Mesodermal cell (in vitro differentiated cells): ENCODE results near the gene CHST11.

Experiments used
- H3K27ac ChIP-seq: 2 replicates; pipeline ENCODE4 v1.7.0; 2013; ENCODE audit warnings: mild to moderate bottlenecking, low read depth, low read length, moderate library complexity; ENCODE audit not compliant: severe bottlenecking
- H3K36me3 ChIP-seq: 2 replicates; pipeline ENCODE4 v1.7.1; 2013; ENCODE audit warnings: mild to moderate bottlenecking, low read length, moderate library complexity; ENCODE audit not compliant: control insufficient read depth, insufficient read depth
- H3K4me1 ChIP-seq: one replicate; pipeline ENCODE4 v1.7.1; 2013; ENCODE audit warnings: mild to moderate bottlenecking, low read length; ENCODE audit not compliant: insufficient read depth, control insufficient read depth, poor library complexity, severe bottlenecking
- H3K4me3 ChIP-seq: 2 replicates; pipeline ENCODE4 v1.7.0; 2013; ENCODE audit warnings: low read length, control low read depth, mild to moderate bottlenecking; ENCODE audit not compliant: insufficient read depth, poor library complexity, severe bottlenecking; ENCODE audit errors: extremely low read depth
- H3K9me3 ChIP-seq: 2 replicates; pipeline ENCODE4 v1.7.1; 2013; ENCODE audit warnings: mild to moderate bottlenecking, low read length, moderate library complexity; ENCODE audit not compliant: control insufficient read depth
- WGBS, 2 experiments: methylation state at CpG; one replicate each; pipeline ENCODE4 v1.1.5; 2013; ENCODE audit warnings: missing lambda C conversion rate in 2 of 2; ENCODE audit not compliant: insufficient coverage in 2 of 2; 5-methylcytosine and 5-hydroxymethylcytosine counted together

The CHST11 gene

GRCh38 chr12:104599272-104600035 lies 142.7 kb downstream of the CHST11 start:
- 90 to 94% methylated on average over 11 to 13 of the region's 16 CpGs for WGBS, 2 experiments

GRCh38 chr12:104600036-104600712 lies 143.4 kb downstream of the CHST11 start:
- H3K36me3 ChIP-seq: no peaks in the 10 kb centered on the region
- H3K27ac ChIP-seq: no peak overlapping the region
- WGBS, 2 experiments: 94 to 100% methylated on average over 4 of the region's 4 CpGs
- H3K9me3 ChIP-seq: no peaks in the 10 kb centered on the region
- H3K4me1 ChIP-seq: peaks cover 24% of the 10 kb centered on the region
- no peak overlapping the region for H3K4me3 ChIP-seq

More at GRCh38 chr12:104599272-104600035, 142.7 kb downstream of the CHST11 start:
- Histone ChIP-seq H3K27ac (no peak overlapping the region), H3K36me3 (no peaks in the 10 kb centered on the region), H3K4me3 (no peak overlapping the region), H3K9me3 (no peaks in the 10 kb centered on the region), H3K4me1 (peaks cover 24% of the 10 kb centered on the region)

- Histone ChIP-seq H3K4me3 (no peak overlapping the region), H3K27ac (peak overlapping the region; percentile 32), H3K4me1 (peaks cover 26% of the 10 kb centered on the region), H3K36me3 (no peaks in the 10 kb centered on the region), H3K9me3 (no peaks in the 10 kb centered on the region)
- WGBS, 2 experiments: 91 to 97% methylated on average over 5 of the region's 6 CpGs
Observed at GRCh38 chr12:104600790-104601739, 144.3 kb downstream of the CHST11 start.

- H3K27ac ChIP-seq: no peak overlapping the region
- no peak overlapping the region for H3K4me3 ChIP-seq
- no peaks in the 10 kb centered on the region for H3K9me3 ChIP-seq
- no peaks in the 10 kb centered on the region for H3K36me3 ChIP-seq
- WGBS, 2 experiments: 95 to 96% methylated on average over 6 of the region's 6 CpGs
- H3K4me1 ChIP-seq: peaks cover 22% of the 10 kb centered on the region
Observed at GRCh38 chr12:104602406-104602805, 145.7 kb downstream of the CHST11 start.

GRCh38 chr12:104602896-104603295 lies 146.1 kb downstream of the CHST11 start:
- no peaks in the 10 kb centered on the region for H3K9me3 ChIP-seq
- H3K4me1 ChIP-seq: peaks cover 19% of the 10 kb centered on the region
- WGBS, 2 experiments: 100% methylated on average over 1 of the region's 2 CpGs
- H3K27ac ChIP-seq: peak overlapping the region; percentile 92
- no peaks in the 10 kb centered on the region for H3K36me3 ChIP-seq
- H3K4me3 ChIP-seq: no peak overlapping the region

- no CpG with 5 or more reads among the region's 1 CpG for WGBS, 2 experiments
- Histone ChIP-seq H3K4me1 (peaks cover 16% of the 10 kb centered on the region), H3K9me3 (no peaks in the 10 kb centered on the region), H3K36me3 (no peaks in the 10 kb centered on the region), H3K4me3 (no peak overlapping the region), H3K27ac (peak overlapping the region; percentile 92)
Observed at GRCh38 chr12:104603545-104603973, 146.8 kb downstream of the CHST11 start.

GRCh38 chr12:104604070-104604994 lies 147.6 kb downstream of the CHST11 start:
- H3K4me1 ChIP-seq: peaks cover 14% of the 10 kb centered on the region
- WGBS, 2 experiments: 47% methylated on average over 8 to 10 of the region's 10 CpGs

GRCh38 chr12:104604995-104605675 lies 148.4 kb downstream of the CHST11 start:
- peaks cover 14% of the 10 kb centered on the region for H3K4me1 ChIP-seq
- no peak overlapping the region for H3K4me3 ChIP-seq
- peak overlapping the region; percentile 92 for H3K27ac ChIP-seq
- no peaks in the 10 kb centered on the region for H3K36me3 ChIP-seq
- 98 to 99% methylated on average over 11 of the region's 16 CpGs for WGBS, 2 experiments
- no peaks in the 10 kb centered on the region for H3K9me3 ChIP-seq

More at GRCh38 chr12:104604070-104604994, 147.6 kb downstream of the CHST11 start:
- Histone ChIP-seq H3K36me3 (no peaks in the 10 kb centered on the region), H3K4me3 (no peak overlapping the region), H3K27ac (peak overlapping the region; percentile 92), H3K9me3 (no peaks in the 10 kb centered on the region)

- Histone ChIP-seq H3K27ac (peak overlapping the region; percentile 31), H3K36me3 (no peaks in the 10 kb centered on the region), H3K9me3 (no peaks in the 10 kb centered on the region), H3K4me1 (peaks cover 14% of the 10 kb centered on the region), H3K4me3 (no peak overlapping the region)
- 88 to 89% methylated on average over 8 to 9 of the region's 10 CpGs for WGBS, 2 experiments
Observed at GRCh38 chr12:104605685-104606084, 148.9 kb downstream of the CHST11 start.
